Right renal pelvis (tissue), 4 donors: ENCODE measurements around the gene PDPN. TPM values are rescaled to one million over a fixed set of nuclear protein-coding genes. Genes with fewer than 3 reads are reported as not detected.

Experiments
- polyA plus RNA-seq, 4 donors: library from polyadenylated mRNA; unstranded; fragments of 120-200 nt; gene quantifications; one replicate each; pipeline ENCODE4 v1.2.1, GENCODE V29; 2013; ENCODE audit not compliant: insufficient read length in 4 of 4

The PDPN gene
- polyA plus RNA-seq, 4 donors: 15.3 to 24.7 (median 18.6) TPM

Other genes starting within 250 kb of the PDPN start
- not detected for gene PRAMEF14, start 236.7 kb upstream of the PDPN start, polyA plus RNA-seq
- not detected for gene PRAMEF19, start 211.9 kb upstream of the PDPN start, polyA plus RNA-seq
- gene PRAMEF17, start 194.2 kb upstream of the PDPN start, polyA plus RNA-seq: not detected
- gene PRAMEF20, start 173.4 kb upstream of the PDPN start, polyA plus RNA-seq: not detected
- under 1 TPM in 1 of 4 donors, not detected in 3; 0.25 TPM for gene LRRC38, start 69.8 kb upstream of the PDPN start, polyA plus RNA-seq
- gene PRDM2, start 116.4 kb downstream of the PDPN start, polyA plus RNA-seq: 10 to 100 TPM; 32.0 to 42.0 (median 40.6) TPM